Activated B cell treated with CpG ODN at 0.5 μM for 24 hours (primary cell): Measurements from ENCODE around the gene FHOD3. TPM values are rescaled to one million over a fixed set of nuclear protein-coding genes. Genes with fewer than 3 reads are reported as not detected.

Experiments
- ATAC-seq: fragments of 200-7000 bp; cut with Tn5 transposase; one replicate; pipeline ENCODE4 v1.10.0; 2021; ENCODE audit warnings: low read depth, mild to moderate bottlenecking, moderate library complexity
- CTCF ChIA-PET: fragments of 350-600 bp; sonication (Branson Sonifier 250); formaldehyde crosslinking; loops from one replicate; lab custom pipeline; 2021; ENCODE audit warnings: antibody characterized with exemption; lab: Charles Lee
- POLR2A ChIA-PET: fragments of 350-600 bp; sonication (Branson Sonifier 250); formaldehyde crosslinking; loops from one replicate; lab custom pipeline; 2021; ENCODE audit warnings: antibody characterized with exemption; lab: Charles Lee
- DNase-seq: peaks from one replicate; pipeline ENCODE4 v3.0.0; 2022
- H3K27ac Mint-ChIP-seq: one replicate; pipeline ENCODE4 v1.8.0; 2020; ENCODE audit warnings: mixed read lengths
- H3K27me3 Mint-ChIP-seq: one replicate; pipeline ENCODE4 v1.8.0; 2021; ENCODE audit warnings: mixed read lengths
- H3K36me3 Mint-ChIP-seq: one replicate; pipeline ENCODE4 v1.8.0; 2021; ENCODE audit warnings: low read depth, mixed read lengths
- H3K4me1 Mint-ChIP-seq: one replicate; pipeline ENCODE4 v1.8.0; 2021; ENCODE audit warnings: mixed read lengths
- H3K4me3 Mint-ChIP-seq: one replicate; pipeline ENCODE4 v1.8.0; 2020; ENCODE audit warnings: mild to moderate bottlenecking, mixed read lengths
- H3K9me3 Mint-ChIP-seq: one replicate; pipeline ENCODE4 v1.8.0; 2020; ENCODE audit warnings: mixed read lengths
- CTCF ChIP-seq: fragments of 200-600 bp; IDR thresholded peaks from one replicate; pipeline ENCODE4 v1.8.0; 2022; ENCODE audit warnings: antibody characterized with exemption, mild to moderate bottlenecking
- intact Hi-C: fragments of 100-400 bp; cut with micrococcal nuclease; formaldehyde crosslinking; loops from one replicate; pipeline ENCODE4 v1.15.1; 2024
- total RNA-seq: library from RNA; stranded (reverse); gene quantifications from 2 replicates; pipeline ENCODE4 v1.2.3, GENCODE V29; 2022

The FHOD3 gene
- total RNA-seq, 1 donor from 2014 or later = not detected

- no peaks in the 10 kb centered on the region for H3K4me1 Mint-ChIP-seq
- no peak overlapping the region for H3K4me3 Mint-ChIP-seq
- H3K27me3 Mint-ChIP-seq = peaks cover 56% of the 10 kb centered on the region
- H3K9me3 Mint-ChIP-seq = no peaks in the 10 kb centered on the region
- TF ChIP-seq CTCF = no peak
- ChIA-PET POLR2A (no interaction called here), CTCF (no interaction called here)
- intact Hi-C loops = no loop called here
- H3K27ac Mint-ChIP-seq = no peak overlapping the region
- no peak for DNase-seq
- ATAC-seq = no peak
- H3K36me3 Mint-ChIP-seq = no peaks in the 10 kb centered on the region
Observed at GRCh38 chr18:36304723-36305122, 7.2 kb downstream of the FHOD3 start.

GRCh38 chr18:36305375-36305774 lies 7.9 kb downstream of the FHOD3 start:
- Mint-ChIP-seq H3K27me3 (peaks cover 55% of the 10 kb centered on the region), H3K27ac (no peak overlapping the region)
- ATAC-seq = no peak

GRCh38 chr18:36307513-36307912 lies 10.0 kb downstream of the FHOD3 start:
- no peaks in the 10 kb centered on the region for H3K9me3 Mint-ChIP-seq
- ChIA-PET POLR2A (no interaction called here), CTCF (no interaction called here)
- peaks cover 61% of the 10 kb centered on the region for H3K27me3 Mint-ChIP-seq
- H3K27ac Mint-ChIP-seq = no peak overlapping the region
- no peak for ATAC-seq
- H3K4me1 Mint-ChIP-seq = no peaks in the 10 kb centered on the region
- DNase-seq = no peak
- H3K36me3 Mint-ChIP-seq = no peaks in the 10 kb centered on the region
- intact Hi-C loops = no loop called here
- no peak overlapping the region for H3K4me3 Mint-ChIP-seq
- no peak for TF ChIP-seq CTCF

More at GRCh38 chr18:36305375-36305774, 7.9 kb downstream of the FHOD3 start:
- DNase-seq = no peak
- ChIA-PET POLR2A (no interaction called here), CTCF (no interaction called here)
- TF ChIP-seq CTCF = no peak
- no peaks in the 10 kb centered on the region for H3K4me1 Mint-ChIP-seq
- H3K4me3 Mint-ChIP-seq = no peak overlapping the region
- no peaks in the 10 kb centered on the region for H3K36me3 Mint-ChIP-seq
- H3K9me3 Mint-ChIP-seq = no peaks in the 10 kb centered on the region
- intact Hi-C loops = no loop called here

- no peak for TF ChIP-seq CTCF
- no peak for DNase-seq
- Mint-ChIP-seq H3K4me3 (no peak overlapping the region), H3K4me1 (no peaks in the 10 kb centered on the region), H3K27ac (no peak overlapping the region), H3K27me3 (peaks cover 56% of the 10 kb centered on the region), H3K9me3 (no peaks in the 10 kb centered on the region), H3K36me3 (no peaks in the 10 kb centered on the region)
- intact Hi-C loops = no loop called here
- ATAC-seq = no peak
- CTCF ChIA-PET = interaction anchor here (0.9 kb wide), 1 partner anchor 291 kb away, joined by 3 read pairs; no protein-coding TSS in a partner anchor
- POLR2A ChIA-PET = no interaction called here
Observed at GRCh38 chr18:36308711-36309435, 11.4 kb downstream of the FHOD3 start.

GRCh38 chr18:36309436-36310391 lies 12.2 kb downstream of the FHOD3 start:
- no peaks in the 10 kb centered on the region for H3K4me1 Mint-ChIP-seq
- H3K27ac Mint-ChIP-seq = no peak overlapping the region
- H3K36me3 Mint-ChIP-seq = no peaks in the 10 kb centered on the region
- peaks cover 62% of the 10 kb centered on the region for H3K27me3 Mint-ChIP-seq
- intact Hi-C loops = no loop called here
- TF ChIP-seq CTCF = no peak
- no peak overlapping the region for H3K4me3 Mint-ChIP-seq
- no peak for ATAC-seq
- DNase-seq = no peak
- ChIA-PET POLR2A (no interaction called here), CTCF (interaction anchor here (0.9 kb wide), 1 partner anchor 292 kb away, joined by 3 read pairs; no protein-coding TSS in a partner anchor)
- no peaks in the 10 kb centered on the region for H3K9me3 Mint-ChIP-seq
